ENCODE measurements around the gene TMEM150A.

The TMEM150A gene

GRCh38 chr2:85584857-85585780 is 17.4 kb downstream of the TMEM150A start:
- in situ Hi-C loops (cut with HindIII; ENCODE audit: low pct_unique_long_range_greater_than_20kb, low sequenced_read_pairs) = no loop called here

GRCh38 chr2:85584354-85584856 is 18.1 kb downstream of the TMEM150A start, which contains the start of gene VAMP5:
TSS of gene VAMP5 (plus strand) at chr2:85584431. CDS start at chr2:85584491, 60 bp downstream.
- TF ChIP-seq JUND (IDR thresholded peaks at IDR 0.05; ENCODE audit: low read depth) = no peak
- in situ Hi-C loops (cut with HindIII; ENCODE audit: low pct_unique_long_range_greater_than_20kb, low sequenced_read_pairs) = no loop called here
- no peak for DNase-seq (ENCODE audit: low read depth in 1 of 2, low spot score in 1 of 2)

More at GRCh38 chr2:85584857-85585780, 17.4 kb downstream of the TMEM150A start:
- DNase-seq (ENCODE audit: low read depth in 1 of 2, low spot score in 1 of 2) = no peak
- TF ChIP-seq JUND (IDR thresholded peaks at IDR 0.05; ENCODE audit: low read depth) = no peak

- in situ Hi-C loops (cut with HindIII; ENCODE audit: low pct_unique_long_range_greater_than_20kb, low sequenced_read_pairs) = no loop called here
- no peak for TF ChIP-seq JUND (IDR thresholded peaks at IDR 0.05; ENCODE audit: low read depth)
- no peak for DNase-seq (ENCODE audit: low read depth in 1 of 2, low spot score in 1 of 2)
These were observed 18.7 kb downstream of the TMEM150A start for GRCh38 chr2:85583667-85584353.

GRCh38 chr2:85582492-85582891 is 20.0 kb downstream of the TMEM150A start:
- no peak for TF ChIP-seq JUND (IDR thresholded peaks at IDR 0.05; ENCODE audit: low read depth)
- no peak for DNase-seq (ENCODE audit: low read depth in 1 of 2, low spot score in 1 of 2)
- in situ Hi-C loops (cut with HindIII; ENCODE audit: low pct_unique_long_range_greater_than_20kb, low sequenced_read_pairs) = no loop called here

GRCh38 chr2:85580206-85580605 is 22.3 kb downstream of the TMEM150A start:
- no peak for DNase-seq (ENCODE audit: low read depth in 1 of 2, low spot score in 1 of 2)
- in situ Hi-C loops (cut with HindIII; ENCODE audit: low pct_unique_long_range_greater_than_20kb, low sequenced_read_pairs) = no loop called here
- no peak for TF ChIP-seq JUND (IDR thresholded peaks at IDR 0.05; ENCODE audit: low read depth)

GRCh38 chr2:85579266-85579935 is 23.1 kb downstream of the TMEM150A start:
- DNase-seq (ENCODE audit: low read depth in 1 of 2, low spot score in 1 of 2) = no peak
- in situ Hi-C loops (cut with HindIII; ENCODE audit: low pct_unique_long_range_greater_than_20kb, low sequenced_read_pairs) = no loop called here
- TF ChIP-seq JUND (IDR thresholded peaks at IDR 0.05; ENCODE audit: low read depth) = no peak

GRCh38 chr2:85578243-85579180 is 24.0 kb downstream of the TMEM150A start:
- in situ Hi-C loops (cut with HindIII; ENCODE audit: low pct_unique_long_range_greater_than_20kb, low sequenced_read_pairs) = no loop called here
- no peak for TF ChIP-seq JUND (IDR thresholded peaks at IDR 0.05; ENCODE audit: low read depth)
- no peak for DNase-seq (ENCODE audit: low read depth in 1 of 2, low spot score in 1 of 2)

GRCh38 chr2:85577386-85578242 is 24.9 kb downstream of the TMEM150A start, which contains the start of gene VAMP8:
TSS of gene VAMP8 (plus strand) at chr2:85577586. CDS start at chr2:85577647, 61 bp downstream.
- in situ Hi-C loops (cut with HindIII; ENCODE audit: low pct_unique_long_range_greater_than_20kb, low sequenced_read_pairs) = no loop called here
- DNase-seq (ENCODE audit: low read depth in 1 of 2, low spot score in 1 of 2) = peak; percentile 69 to 86
- no peak for TF ChIP-seq JUND (IDR thresholded peaks at IDR 0.05; ENCODE audit: low read depth)

- in situ Hi-C loops (cut with HindIII; ENCODE audit: low pct_unique_long_range_greater_than_20kb, low sequenced_read_pairs) = no loop called here
- DNase-seq (ENCODE audit: low read depth in 1 of 2, low spot score in 1 of 2) = no peak
- TF ChIP-seq JUND (IDR thresholded peaks at IDR 0.05; ENCODE audit: low read depth) = no peak
These were observed 25.5 kb downstream of the TMEM150A start for GRCh38 chr2:85577063-85577385.

- no peak for TF ChIP-seq JUND (IDR thresholded peaks at IDR 0.05; ENCODE audit: low read depth)
- DNase-seq (ENCODE audit: low read depth in 1 of 2, low spot score in 1 of 2) = no peak
- in situ Hi-C loops (cut with HindIII; ENCODE audit: low pct_unique_long_range_greater_than_20kb, low sequenced_read_pairs) = no loop called here
These were observed 26.8 kb downstream of the TMEM150A start for GRCh38 chr2:85575739-85576138.

GRCh38 chr2:85566265-85566664 is 36.2 kb downstream of the TMEM150A start:
- no peak for TF ChIP-seq JUND (IDR thresholded peaks at IDR 0.05; ENCODE audit: low read depth)
- DNase-seq (ENCODE audit: low read depth in 1 of 2, low spot score in 1 of 2) = no peak
- in situ Hi-C loops (cut with HindIII; ENCODE audit: low pct_unique_long_range_greater_than_20kb, low sequenced_read_pairs) = no loop called here
